ENCODE results near the gene CUL3. TPM values are rescaled to one million over a fixed set of nuclear protein-coding genes. Genes with fewer than 3 reads are reported as not detected.

CUL3 gene
- polyA plus RNA-seq, 2 donors: 74.8 to 159 TPM

- Histone ChIP-seq H3K4me1 (ENCODE audit: control insufficient read depth in 2 of 2, insufficient read depth in 2 of 2, low read length in 1 of 2) (peaks cover 0 to 2% of the 10 kb centered on the region in 2 donors), H3K4me3 (ENCODE audit: low read depth in 1 of 2, low read length in 2 of 2) (no peak overlapping the region), H3K27ac (ENCODE audit: low read depth in 2 of 2, low read length in 1 of 2) (no peak overlapping the region)
Measured at GRCh38 chr2:224556381-224556780, 28.8 kb downstream of the CUL3 start.

GRCh38 chr2:224555823-224556366, 29.3 kb downstream of the CUL3 start:
- Histone ChIP-seq H3K4me1 (ENCODE audit: control insufficient read depth in 2 of 2, insufficient read depth in 2 of 2, low read length in 1 of 2) (peaks cover 0 to 2% of the 10 kb centered on the region in 2 donors), H3K9me3 (ENCODE audit: control insufficient read depth in 2 of 2, insufficient read depth in 1 of 2, low read depth in 1 of 2, low read length in 1 of 2) (no peaks in the 10 kb centered on the region), H3K27me3 (ENCODE audit: control insufficient read depth in 1 of 2, insufficient read depth in 2 of 2, low read length in 2 of 2) (no peaks in the 10 kb centered on the region), H3K36me3 (ENCODE audit: control insufficient read depth in 2 of 2, insufficient read depth in 2 of 2, low read length in 1 of 2) (no peaks in the 10 kb centered on the region), H3K4me3 (ENCODE audit: low read depth in 1 of 2, low read length in 2 of 2) (no peak overlapping the region), H3K27ac (ENCODE audit: low read depth in 2 of 2, low read length in 1 of 2) (no peak overlapping the region)
- WGBS, 2 donors: 91% methylated on average over 4 of the region's 4 CpGs

More at GRCh38 chr2:224556381-224556780, 28.8 kb downstream of the CUL3 start:
- no peaks in the 10 kb centered on the region for H3K9me3 ChIP-seq (ENCODE audit: control insufficient read depth in 2 of 2, insufficient read depth in 1 of 2, low read depth in 1 of 2, low read length in 1 of 2)
- H3K27me3 ChIP-seq (ENCODE audit: control insufficient read depth in 1 of 2, insufficient read depth in 2 of 2, low read length in 2 of 2): no peaks in the 10 kb centered on the region
- no peaks in the 10 kb centered on the region for H3K36me3 ChIP-seq (ENCODE audit: control insufficient read depth in 2 of 2, insufficient read depth in 2 of 2, low read length in 1 of 2)

GRCh38 chr2:224552771-224553170, 32.4 kb downstream of the CUL3 start:
- H3K27me3 ChIP-seq (ENCODE audit: control insufficient read depth in 1 of 2, insufficient read depth in 2 of 2, low read length in 2 of 2): no peaks in the 10 kb centered on the region
- WGBS, 2 donors: 87 to 92% methylated on average over 2 of the region's 2 CpGs
- H3K36me3 ChIP-seq (ENCODE audit: control insufficient read depth in 2 of 2, insufficient read depth in 2 of 2, low read length in 1 of 2): no peaks in the 10 kb centered on the region
- H3K9me3 ChIP-seq (ENCODE audit: control insufficient read depth in 2 of 2, insufficient read depth in 1 of 2, low read depth in 1 of 2, low read length in 1 of 2): no peaks in the 10 kb centered on the region
- no peak overlapping the region for H3K4me3 ChIP-seq (ENCODE audit: low read depth in 1 of 2, low read length in 2 of 2)
- H3K4me1 ChIP-seq (ENCODE audit: control insufficient read depth in 2 of 2, insufficient read depth in 2 of 2, low read length in 1 of 2): no peaks in the 10 kb centered on the region
- H3K27ac ChIP-seq (ENCODE audit: low read depth in 2 of 2, low read length in 1 of 2): no peak overlapping the region

GRCh38 chr2:224551693-224552092, 33.5 kb downstream of the CUL3 start:
- H3K4me3 ChIP-seq (ENCODE audit: low read depth in 1 of 2, low read length in 2 of 2): no peak overlapping the region
- 79 to 93% methylated on average over 1 of the region's 1 CpG for WGBS, 2 donors
- H3K36me3 ChIP-seq (ENCODE audit: control insufficient read depth in 2 of 2, insufficient read depth in 2 of 2, low read length in 1 of 2): no peaks in the 10 kb centered on the region

GRCh38 chr2:224546926-224547325, 38.2 kb downstream of the CUL3 start:
- Histone ChIP-seq H3K36me3 (ENCODE audit: control insufficient read depth in 2 of 2, insufficient read depth in 2 of 2, low read length in 1 of 2) (peaks cover 0 to 3% of the 10 kb centered on the region in 2 donors), H3K4me3 (ENCODE audit: low read depth in 1 of 2, low read length in 2 of 2) (no peak overlapping the region), H3K9me3 (ENCODE audit: control insufficient read depth in 2 of 2, insufficient read depth in 1 of 2, low read depth in 1 of 2, low read length in 1 of 2) (no peaks in the 10 kb centered on the region), H3K4me1 (ENCODE audit: control insufficient read depth in 2 of 2, insufficient read depth in 2 of 2, low read length in 1 of 2) (peaks cover 0 to 3% of the 10 kb centered on the region in 2 donors), H3K27ac (ENCODE audit: low read depth in 2 of 2, low read length in 1 of 2) (no peak overlapping the region), H3K27me3 (ENCODE audit: control insufficient read depth in 1 of 2, insufficient read depth in 2 of 2, low read length in 2 of 2) (no peaks in the 10 kb centered on the region)
- WGBS, 2 donors: 55 to 91% methylated on average over 1 of the region's 1 CpG

More at GRCh38 chr2:224551693-224552092, 33.5 kb downstream of the CUL3 start:
- H3K27ac ChIP-seq (ENCODE audit: low read depth in 2 of 2, low read length in 1 of 2): no peak overlapping the region
- no peaks in the 10 kb centered on the region for H3K4me1 ChIP-seq (ENCODE audit: control insufficient read depth in 2 of 2, insufficient read depth in 2 of 2, low read length in 1 of 2)
- H3K27me3 ChIP-seq (ENCODE audit: control insufficient read depth in 1 of 2, insufficient read depth in 2 of 2, low read length in 2 of 2): no peaks in the 10 kb centered on the region
- no peaks in the 10 kb centered on the region for H3K9me3 ChIP-seq (ENCODE audit: control insufficient read depth in 2 of 2, insufficient read depth in 1 of 2, low read depth in 1 of 2, low read length in 1 of 2)

GRCh38 chr2:224545884-224546644, 39.1 kb downstream of the CUL3 start:
- H3K4me3 ChIP-seq (ENCODE audit: low read depth in 1 of 2, low read length in 2 of 2): no peak overlapping the region
- H3K4me1 ChIP-seq (ENCODE audit: control insufficient read depth in 2 of 2, insufficient read depth in 2 of 2, low read length in 1 of 2): peaks cover 0 to 3% of the 10 kb centered on the region in 2 donors
- no peaks in the 10 kb centered on the region for H3K9me3 ChIP-seq (ENCODE audit: control insufficient read depth in 2 of 2, insufficient read depth in 1 of 2, low read depth in 1 of 2, low read length in 1 of 2)
- no peak overlapping the region for H3K27ac ChIP-seq (ENCODE audit: low read depth in 2 of 2, low read length in 1 of 2)
- H3K36me3 ChIP-seq (ENCODE audit: control insufficient read depth in 2 of 2, insufficient read depth in 2 of 2, low read length in 1 of 2): peaks cover 0 to 3% of the 10 kb centered on the region in 2 donors
- 71 to 78% methylated on average over 6 of the region's 6 CpGs for WGBS, 2 donors
- H3K27me3 ChIP-seq (ENCODE audit: control insufficient read depth in 1 of 2, insufficient read depth in 2 of 2, low read length in 2 of 2): no peaks in the 10 kb centered on the region

- Histone ChIP-seq H3K4me1 (ENCODE audit: control insufficient read depth in 2 of 2, insufficient read depth in 2 of 2, low read length in 1 of 2) (peaks cover 3% of the 10 kb centered on the region in 2 donors), H3K36me3 (ENCODE audit: control insufficient read depth in 2 of 2, insufficient read depth in 2 of 2, low read length in 1 of 2) (peaks cover 0 to 6% of the 10 kb centered on the region in 2 donors), H3K9me3 (ENCODE audit: control insufficient read depth in 2 of 2, insufficient read depth in 1 of 2, low read depth in 1 of 2, low read length in 1 of 2) (no peaks in the 10 kb centered on the region), H3K27me3 (ENCODE audit: control insufficient read depth in 1 of 2, insufficient read depth in 2 of 2, low read length in 2 of 2) (no peaks in the 10 kb centered on the region), H3K27ac (ENCODE audit: low read depth in 2 of 2, low read length in 1 of 2) (no peak overlapping the region), H3K4me3 (ENCODE audit: low read depth in 1 of 2, low read length in 2 of 2) (no peak overlapping the region)
Measured at GRCh38 chr2:224543939-224544338, 41.2 kb downstream of the CUL3 start.

GRCh38 chr2:224538561-224539138, 46.5 kb downstream of the CUL3 start:
- no peak overlapping the region for H3K4me3 ChIP-seq (ENCODE audit: low read depth in 1 of 2, low read length in 2 of 2)
- WGBS, 2 donors: 79 to 87% methylated on average over 4 of the region's 4 CpGs
- no peaks in the 10 kb centered on the region for H3K27me3 ChIP-seq (ENCODE audit: control insufficient read depth in 1 of 2, insufficient read depth in 2 of 2, low read length in 2 of 2)
- peak overlapping the region in 1 of 2 donors; percentile 13 for H3K27ac ChIP-seq (ENCODE audit: low read depth in 2 of 2, low read length in 1 of 2)
- peaks cover 0 to 6% of the 10 kb centered on the region in 2 donors for H3K36me3 ChIP-seq (ENCODE audit: control insufficient read depth in 2 of 2, insufficient read depth in 2 of 2, low read length in 1 of 2)
- no peaks in the 10 kb centered on the region for H3K9me3 ChIP-seq (ENCODE audit: control insufficient read depth in 2 of 2, insufficient read depth in 1 of 2, low read depth in 1 of 2, low read length in 1 of 2)
- H3K4me1 ChIP-seq (ENCODE audit: control insufficient read depth in 2 of 2, insufficient read depth in 2 of 2, low read length in 1 of 2): peaks cover 3% of the 10 kb centered on the region in 2 donors

- H3K27ac ChIP-seq (ENCODE audit: low read depth in 2 of 2, low read length in 1 of 2): no peak overlapping the region
- H3K27me3 ChIP-seq (ENCODE audit: control insufficient read depth in 1 of 2, insufficient read depth in 2 of 2, low read length in 2 of 2): no peaks in the 10 kb centered on the region
- 88 to 93% methylated on average over 3 of the region's 3 CpGs for WGBS, 2 donors
- peaks cover 0 to 4% of the 10 kb centered on the region in 2 donors for H3K36me3 ChIP-seq (ENCODE audit: control insufficient read depth in 2 of 2, insufficient read depth in 2 of 2, low read length in 1 of 2)
- H3K4me1 ChIP-seq (ENCODE audit: control insufficient read depth in 2 of 2, insufficient read depth in 2 of 2, low read length in 1 of 2): no peaks in the 10 kb centered on the region
- no peaks in the 10 kb centered on the region for H3K9me3 ChIP-seq (ENCODE audit: control insufficient read depth in 2 of 2, insufficient read depth in 1 of 2, low read depth in 1 of 2, low read length in 1 of 2)
- no peak overlapping the region for H3K4me3 ChIP-seq (ENCODE audit: low read depth in 1 of 2, low read length in 2 of 2)
Measured at GRCh38 chr2:224532931-224533330, 52.2 kb downstream of the CUL3 start.

Measured in esophagus (tissue), 2 donors.